COLO829 (cell line): ENCODE data around the gene PNO1.
"Not testable (repeated sequence)": the region's sequence is repeated elsewhere in the genome, so short reads cannot be mapped to it uniquely, and the experiment has no call there.

Source experiments
- DNase-seq: peaks from one replicate; pipeline ENCODE4 v3.0.0; 2012; ENCODE audit warnings: low spot score

PNO1 gene

GRCh38 chr2:68157402-68158133 is at the start of gene PNO1:
Gene PNO1 (plus strand): TSS chr2:68157888. CDS start chr2:68157935, 47 bp downstream.
- DNase-seq: peak; percentile 97

- DNase-seq: no peak
Observed at GRCh38 chr2:68108120-68108519, 49.6 kb upstream of the PNO1 start.

DNA sequence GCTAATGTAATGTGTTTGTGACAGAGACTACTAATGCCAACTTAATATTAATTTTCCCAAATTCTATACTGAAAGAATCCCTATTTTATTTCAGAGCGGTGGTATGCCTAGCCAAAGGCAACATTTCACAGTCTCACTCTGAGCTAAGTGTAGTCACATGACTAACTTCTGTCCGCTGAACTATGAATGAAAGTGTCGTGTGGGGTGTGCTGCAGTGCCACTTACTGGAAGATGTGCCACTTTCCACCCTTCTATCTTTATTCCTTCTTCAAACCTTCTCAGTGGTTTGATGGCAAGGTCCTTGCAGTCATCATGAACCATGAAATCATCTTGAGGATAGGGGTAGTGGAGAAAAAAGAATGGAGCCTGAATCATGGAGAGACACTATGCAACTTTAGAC is 47.6 kb upstream of the PNO1 start:
- DNase-seq: peak; percentile 32

DNA sequence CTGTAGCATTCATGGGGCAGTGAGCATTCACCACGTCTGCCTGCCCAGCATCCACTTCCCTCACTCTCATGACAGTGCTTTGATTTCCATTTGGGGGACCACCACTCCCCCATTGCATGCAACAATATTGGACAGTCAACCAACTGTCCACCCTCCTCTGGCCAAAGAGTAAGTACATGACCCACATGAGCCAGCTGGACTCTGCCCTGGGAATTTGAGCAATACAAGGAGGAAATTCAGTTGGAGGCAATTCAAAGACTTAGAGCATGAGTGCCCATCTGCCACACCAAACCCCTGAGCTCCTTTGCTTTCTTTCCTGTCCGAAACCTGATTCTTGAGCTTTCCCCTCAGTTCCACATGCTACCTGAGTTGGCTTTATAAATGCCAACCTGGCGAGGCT is 41.7 kb upstream of the PNO1 start:
- no peak for DNase-seq

DNA sequence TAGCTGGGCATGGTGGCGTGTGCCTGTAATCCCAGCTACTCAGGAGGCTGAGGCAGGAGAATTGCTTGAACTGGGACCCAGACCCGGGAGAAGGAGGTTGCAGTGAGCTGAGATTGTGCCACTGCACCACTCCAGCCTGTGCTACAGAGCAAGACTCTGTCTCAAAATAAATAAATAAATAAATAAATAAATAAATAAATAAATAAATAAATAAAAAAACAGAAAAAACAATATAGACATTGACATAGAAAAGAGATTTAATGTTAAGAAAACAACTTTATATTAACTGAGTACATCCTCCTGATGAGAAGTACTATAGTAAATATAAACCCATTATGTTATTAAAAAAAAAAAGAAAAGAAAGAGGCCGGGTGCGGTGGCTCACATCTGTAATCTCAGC is 39.8 kb upstream of the PNO1 start:
- DNase-seq: not testable (repeated sequence)

GRCh38 chr2:68118816-68119215 is 38.9 kb upstream of the PNO1 start:
- no peak for DNase-seq

DNA sequence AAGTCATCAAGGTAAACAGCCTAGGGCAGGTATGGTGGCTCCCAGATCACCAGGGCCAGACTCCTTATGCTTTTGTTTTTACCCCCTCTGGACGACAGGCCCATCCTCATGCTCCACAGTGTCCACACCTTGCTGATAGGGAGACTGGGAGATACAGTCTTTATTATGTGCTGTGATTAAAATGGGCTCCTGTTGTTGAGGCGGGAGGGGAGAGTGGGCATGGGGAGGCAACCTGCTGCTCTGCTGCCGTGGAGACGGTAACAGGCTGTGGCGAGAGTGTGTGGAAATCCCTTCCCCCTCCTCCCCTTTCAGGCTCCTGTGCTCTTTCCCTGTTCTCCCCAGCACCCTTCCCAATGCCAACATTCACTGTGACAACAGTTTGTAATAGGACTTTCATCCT is 38.2 kb upstream of the PNO1 start:
- no peak for DNase-seq

GRCh38 chr2:68121873-68122679 is 35.6 kb upstream of the PNO1 start:
- DNase-seq: peak; percentile 79

- no peak for DNase-seq
Observed at GRCh38 chr2:68122680-68122964, 35.1 kb upstream of the PNO1 start.

DNA sequence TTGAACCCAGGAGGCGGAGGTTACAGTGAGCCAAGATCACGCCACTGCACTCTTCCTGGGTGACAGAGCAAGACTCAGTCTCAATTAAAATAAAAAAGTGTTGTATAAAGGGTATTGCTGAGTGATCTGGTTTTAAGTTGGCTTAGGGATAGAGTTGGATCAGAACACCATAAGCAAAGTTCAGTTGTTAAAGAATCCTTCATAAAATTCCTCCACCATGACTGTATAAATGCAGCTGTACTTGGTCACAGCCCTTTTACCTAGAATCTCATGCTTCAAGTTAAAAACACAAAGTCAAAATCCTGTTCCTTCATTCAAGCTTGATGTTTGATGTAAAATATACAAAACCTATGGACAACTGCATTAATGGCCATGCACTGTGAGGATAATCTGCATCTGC is 33.4 kb upstream of the PNO1 start:
- no peak for DNase-seq

GRCh38 chr2:68125821-68126220 is 31.9 kb upstream of the PNO1 start:
- DNase-seq: no peak

DNA sequence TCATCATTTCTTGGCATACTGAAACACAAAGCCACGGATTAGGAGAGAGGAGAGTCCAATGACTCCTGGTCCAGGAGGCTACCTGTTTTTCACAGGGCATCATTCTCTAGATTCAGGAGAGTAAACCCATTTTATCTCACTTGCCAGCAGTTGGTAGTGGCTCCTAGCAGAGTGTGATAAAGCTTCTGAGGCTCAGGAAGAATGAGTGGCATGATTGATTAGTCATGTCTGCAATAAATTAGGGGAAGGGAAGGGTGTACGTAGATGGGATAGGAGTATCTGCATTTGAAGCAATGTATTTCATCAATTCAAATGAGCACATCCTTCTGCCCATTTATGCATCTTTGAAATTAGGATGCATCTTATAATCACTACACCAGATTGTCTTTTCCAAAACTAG is 31.1 kb upstream of the PNO1 start:
- DNase-seq: no peak

GRCh38 chr2:68127358-68128242 is 30.1 kb upstream of the PNO1 start:
- DNase-seq: no peak

- no peak for DNase-seq
Observed at GRCh38 chr2:68134120-68134519, 23.6 kb upstream of the PNO1 start.

DNA sequence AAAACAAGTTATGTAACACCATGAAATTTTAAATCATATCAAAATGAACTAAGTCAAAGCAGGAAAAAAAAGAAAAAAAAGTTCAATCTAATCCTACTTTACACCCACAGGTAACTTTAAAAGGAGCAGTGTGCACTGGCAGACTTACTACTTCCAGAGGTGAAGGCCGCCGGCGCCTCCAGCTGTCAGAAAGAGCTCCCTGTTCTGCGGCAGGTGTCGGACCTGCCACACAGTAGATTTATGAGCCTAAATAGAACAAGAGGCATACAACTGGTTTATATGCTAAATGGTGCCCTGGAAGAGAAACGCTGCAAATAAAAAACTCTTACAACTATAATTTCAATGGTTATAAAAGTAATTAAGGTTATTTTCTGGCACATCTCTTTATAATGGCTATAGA is 23.1 kb upstream of the PNO1 start:
- DNase-seq: no peak

- DNase-seq: no peak
Observed at GRCh38 chr2:68135448-68136320, 22.0 kb upstream of the PNO1 start.

DNA sequence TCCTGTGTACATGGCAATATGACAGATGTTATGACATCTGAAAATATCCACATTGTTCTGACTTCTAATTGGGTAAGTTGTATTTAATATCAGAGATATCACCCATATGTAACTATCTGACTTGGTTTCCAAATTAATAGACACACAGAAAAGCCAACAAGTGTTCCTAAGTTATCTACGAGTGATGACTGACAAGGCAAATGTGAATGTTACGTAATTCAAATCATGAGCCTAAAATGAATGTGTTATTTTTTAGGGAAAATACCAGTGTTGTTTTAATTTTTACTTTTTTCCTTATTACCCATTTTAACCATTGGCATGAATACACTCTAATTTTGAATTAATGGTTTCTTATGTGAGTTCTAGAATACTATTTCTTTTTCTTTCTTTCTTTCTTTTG is 15.8 kb upstream of the PNO1 start:
- DNase-seq: no peak

GRCh38 chr2:68151037-68151436 is 6.7 kb upstream of the PNO1 start:
- no peak for DNase-seq

DNA sequence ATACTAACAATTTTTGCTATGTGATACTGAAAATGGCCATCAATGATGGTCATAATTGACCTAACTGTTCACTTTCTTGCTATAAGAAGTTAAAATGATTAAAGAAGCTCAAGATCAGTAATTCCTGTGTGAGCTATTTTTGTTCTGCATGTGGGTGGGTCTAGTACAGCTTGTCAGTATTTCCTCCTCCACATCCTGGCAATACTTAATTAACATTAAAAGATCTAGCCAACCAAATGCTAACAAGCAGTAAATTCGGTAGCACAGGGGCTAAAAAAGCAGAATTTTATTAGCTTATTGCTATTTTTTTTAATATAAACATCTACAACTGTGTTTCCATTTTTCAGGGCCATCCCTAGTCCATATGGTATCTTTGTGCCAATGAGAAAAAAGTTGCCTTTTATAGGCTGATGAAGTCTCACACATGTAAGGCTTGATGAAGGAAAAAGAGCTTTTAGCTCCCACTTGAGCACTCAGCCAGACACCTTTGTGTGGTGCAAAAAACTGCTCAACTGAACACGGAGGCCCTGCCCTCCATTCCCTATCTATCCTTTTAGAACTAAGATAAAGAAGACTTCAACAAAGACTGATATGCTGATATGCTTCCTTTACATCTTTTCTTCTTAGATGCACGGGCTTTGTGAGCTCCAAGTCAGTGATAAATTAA is 4.9 kb upstream of the PNO1 start:
- DNase-seq: no peak

DNA sequence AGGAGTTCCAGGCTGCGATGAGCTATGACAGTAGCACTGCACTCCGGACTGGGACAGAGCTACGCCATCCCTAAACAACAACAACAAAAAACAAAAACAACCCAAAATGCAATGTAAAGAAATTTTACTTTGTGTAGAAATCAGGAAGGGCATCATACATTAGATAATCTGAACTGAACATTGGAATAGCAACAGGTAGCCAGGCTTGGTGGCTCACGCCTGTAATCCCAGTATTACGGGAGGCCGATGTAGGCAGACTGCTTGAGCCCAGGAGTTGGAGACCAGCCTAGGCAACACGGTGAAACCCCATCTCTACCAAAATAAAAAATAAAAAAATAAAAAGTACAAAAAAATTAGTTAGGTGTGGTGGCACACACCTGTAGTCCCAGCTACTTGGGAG is 2.1 kb upstream of the PNO1 start:
- DNase-seq: no peak

DNA sequence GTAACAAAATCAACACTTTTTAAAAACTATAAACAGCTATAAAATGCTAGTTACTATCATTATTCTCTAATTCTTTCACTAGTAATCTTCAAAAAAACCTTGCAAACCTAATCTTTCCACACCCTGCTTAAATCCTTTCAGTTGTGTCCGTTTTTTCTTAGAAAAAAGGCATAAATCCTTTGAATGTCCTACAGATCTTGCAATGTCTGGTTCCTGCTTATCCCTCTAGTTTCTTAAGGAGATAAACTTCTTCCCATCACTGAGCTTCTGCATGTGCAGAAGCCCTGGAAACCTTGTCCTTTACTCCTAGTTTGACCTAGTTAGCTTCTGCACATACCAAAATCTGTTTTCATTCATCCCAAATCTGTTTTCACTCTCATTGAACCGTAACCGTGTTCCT is 1.3 kb upstream of the PNO1 start:
- DNase-seq: no peak
